Peyer's patch (tissue), 4 donors: ENCODE results near the gene CHSY1. TPM values are rescaled to one million over a fixed set of nuclear protein-coding genes. Genes with fewer than 3 reads are reported as not detected.

ENCODE experiments used
- DNase-seq, 3 donors: peaks; one replicate each; pipeline ENCODE4 v3.0.0-alpha.2; 2017 to 2019
- H3K27ac ChIP-seq, 4 donors: fragments of 200-600 bp; sonication (generic); one replicate each; pipeline ENCODE4 v1.5.1; 2016 to 2019
- H3K27me3 ChIP-seq, 2 donors: fragments of 200-600 bp; sonication (generic); one replicate each; pipeline ENCODE4 v1.5.1; 2019
- H3K36me3 ChIP-seq, 3 donors: fragments of 200-600 bp; sonication (generic); one replicate each; pipeline ENCODE4 v1.5.1; 2016 to 2019
- H3K4me1 ChIP-seq, 4 donors: fragments of 200-600 bp; sonication (generic); one replicate each; pipeline ENCODE4 v1.5.1; 2016 to 2019
- H3K4me3 ChIP-seq, 4 donors: fragments of 200-600 bp; sonication (generic); 1 replicate in 3 of 4; 2 replicates in 1 of 4; pipeline ENCODE4 v1.5.1; 2016 to 2019; ENCODE audit warnings: mild to moderate bottlenecking in 1 of 4
- H3K9me3 ChIP-seq, 4 donors: fragments of 200-600 bp; sonication (generic); one replicate each; pipeline ENCODE4 v1.5.1; 2016 to 2019; ENCODE audit warnings: mild to moderate bottlenecking in 1 of 4
- POLR2A ChIP-seq, 2 donors: fragments of 450-650 bp; IDR thresholded peaks; one replicate each; pipeline ENCODE4 v1.5.1; 2017; ENCODE audit warnings: antibody characterized with exemption in 2 of 2, mild to moderate bottlenecking in 2 of 2, moderate library complexity in 2 of 2
- total RNA-seq, 4 donors: library from RNA; depleted of rRNA; stranded (reverse); fragments of >200 nt; gene quantifications; one replicate each; pipeline ENCODE4 v1.1.0, GENCODE V29; 2016
- TF ChIP-seq, protein P1 (sequence below), 6 experiments: fragments of 450-650 bp in 4 of 6; fragments of 200-600 bp in 2 of 6; sonication (generic) in 1 of 6; IDR thresholded peaks; one replicate each; pipeline ENCODE4 v1.5.1; 2017 to 2019; ENCODE audit warnings: antibody characterized with exemption in 6 of 6, mild to moderate bottlenecking in 3 of 6, moderate library complexity in 1 of 6

CHSY1 gene
- total RNA-seq, 4 donors from 2014 or later = 8.1 to 31.4 (median 9.3) TPM

- H3K36me3 ChIP-seq = no peaks in the 10 kb centered on the region
- H3K27me3 ChIP-seq = no peaks in the 10 kb centered on the region
- H3K4me3 ChIP-seq = peak overlapping the region in 1 of 4 donors; percentile 4
- DNase-seq = peak in 2 of 3 donors; percentile 74 to 82
- no peak overlapping the region for H3K27ac ChIP-seq
- H3K4me1 ChIP-seq = no peaks in the 10 kb centered on the region
- no peak for TF ChIP-seq POLR2A (IDR thresholded peaks at IDR 0.05)
- TF ChIP-seq, protein P1, sequence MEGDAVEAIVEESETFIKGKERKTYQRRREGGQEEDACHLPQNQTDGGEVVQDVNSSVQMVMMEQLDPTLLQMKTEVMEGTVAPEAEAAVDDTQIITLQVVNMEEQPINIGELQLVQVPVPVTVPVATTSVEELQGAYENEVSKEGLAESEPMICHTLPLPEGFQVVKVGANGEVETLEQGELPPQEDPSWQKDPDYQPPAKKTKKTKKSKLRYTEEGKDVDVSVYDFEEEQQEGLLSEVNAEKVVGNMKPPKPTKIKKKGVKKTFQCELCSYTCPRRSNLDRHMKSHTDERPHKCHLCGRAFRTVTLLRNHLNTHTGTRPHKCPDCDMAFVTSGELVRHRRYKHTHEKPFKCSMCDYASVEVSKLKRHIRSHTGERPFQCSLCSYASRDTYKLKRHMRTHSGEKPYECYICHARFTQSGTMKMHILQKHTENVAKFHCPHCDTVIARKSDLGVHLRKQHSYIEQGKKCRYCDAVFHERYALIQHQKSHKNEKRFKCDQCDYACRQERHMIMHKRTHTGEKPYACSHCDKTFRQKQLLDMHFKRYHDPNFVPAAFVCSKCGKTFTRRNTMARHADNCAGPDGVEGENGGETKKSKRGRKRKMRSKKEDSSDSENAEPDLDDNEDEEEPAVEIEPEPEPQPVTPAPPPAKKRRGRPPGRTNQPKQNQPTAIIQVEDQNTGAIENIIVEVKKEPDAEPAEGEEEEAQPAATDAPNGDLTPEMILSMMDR (IDR thresholded peaks at IDR 0.05) = no peak
- H3K9me3 ChIP-seq = no peaks in the 10 kb centered on the region
Measured at GRCh38 chr15:101156509-101157159, 95.2 kb downstream of the CHSY1 start.

DNA sequence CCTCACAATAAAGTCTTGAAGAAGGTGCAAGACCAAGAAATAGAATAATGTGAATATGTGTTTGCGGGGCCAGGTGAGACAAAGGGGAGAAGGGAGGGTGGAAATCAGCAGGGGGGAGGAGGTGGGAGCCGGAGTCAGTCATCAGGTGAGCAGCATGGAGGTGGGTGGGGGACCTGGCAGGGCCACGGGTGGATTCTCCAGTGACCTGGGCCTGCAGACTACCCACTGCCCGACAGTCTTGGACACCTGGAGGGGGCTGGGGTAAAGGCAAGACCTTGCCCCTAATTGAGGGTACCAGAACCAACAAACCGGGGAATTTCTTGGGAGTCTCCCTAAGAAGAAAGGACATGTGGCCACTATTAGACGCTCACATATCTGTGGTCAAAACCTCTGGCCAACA, 95.8 kb downstream of the CHSY1 start:
- peak overlapping the region in 1 of 4 donors; percentile 4 for H3K4me3 ChIP-seq
- no peak overlapping the region for H3K27ac ChIP-seq
- TF ChIP-seq, protein P1 (IDR thresholded peaks at IDR 0.05) = no peak
- TF ChIP-seq POLR2A (IDR thresholded peaks at IDR 0.05) = no peak
- DNase-seq = no peak
- H3K36me3 ChIP-seq = no peaks in the 10 kb centered on the region
- H3K4me1 ChIP-seq = peaks cover 0 to 2% (median 0%) of the 10 kb centered on the region in 4 donors
- H3K9me3 ChIP-seq = no peaks in the 10 kb centered on the region
- H3K27me3 ChIP-seq = no peaks in the 10 kb centered on the region

DNA sequence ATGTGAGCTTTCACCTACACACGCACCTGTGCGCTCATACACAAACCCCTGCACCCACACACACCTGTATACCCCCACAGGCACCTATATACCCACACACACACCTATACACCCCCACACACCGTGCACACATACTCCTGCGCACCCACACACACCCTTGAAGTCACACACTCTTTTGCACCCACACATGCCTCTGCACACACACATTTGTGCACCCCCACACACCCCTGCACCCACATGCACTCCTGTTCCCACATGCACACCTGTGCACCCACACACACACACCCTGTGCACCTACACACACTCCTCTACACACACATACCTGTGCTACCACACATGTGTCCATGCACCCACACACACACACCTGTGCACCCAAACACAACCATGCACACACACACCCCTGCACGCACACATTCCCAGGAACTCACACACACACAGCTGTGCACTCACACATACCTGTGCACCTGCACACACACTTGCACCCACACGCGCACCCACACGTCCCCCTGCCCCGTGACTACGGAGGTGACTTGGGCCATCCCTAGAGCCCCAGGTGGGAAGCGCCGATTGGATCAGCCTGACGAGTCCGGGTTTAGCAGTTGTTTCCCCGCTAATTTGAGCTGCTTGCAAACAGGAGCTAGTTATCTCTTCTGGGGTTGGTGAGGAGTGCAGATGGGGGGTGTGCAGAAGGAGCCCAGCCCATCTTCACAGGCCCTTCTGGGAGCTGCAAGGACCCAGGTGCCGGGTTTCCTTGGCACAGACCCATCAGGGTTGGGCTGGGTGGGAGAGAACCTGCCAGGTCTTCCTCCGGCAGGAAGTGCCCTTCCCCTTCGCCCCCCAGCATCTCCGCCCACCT, 97.8 kb downstream of the CHSY1 start:
- H3K9me3 ChIP-seq = no peaks in the 10 kb centered on the region
- H3K27me3 ChIP-seq = no peaks in the 10 kb centered on the region
- H3K4me1 ChIP-seq = peaks cover 0 to 6% (median 0%) of the 10 kb centered on the region in 4 donors
- no peak overlapping the region for H3K27ac ChIP-seq
- no peak overlapping the region for H3K4me3 ChIP-seq
- TF ChIP-seq, protein P1 (IDR thresholded peaks at IDR 0.05) = no peak
- no peak for TF ChIP-seq POLR2A (IDR thresholded peaks at IDR 0.05)
- no peaks in the 10 kb centered on the region for H3K36me3 ChIP-seq
- no peak for DNase-seq

DNA sequence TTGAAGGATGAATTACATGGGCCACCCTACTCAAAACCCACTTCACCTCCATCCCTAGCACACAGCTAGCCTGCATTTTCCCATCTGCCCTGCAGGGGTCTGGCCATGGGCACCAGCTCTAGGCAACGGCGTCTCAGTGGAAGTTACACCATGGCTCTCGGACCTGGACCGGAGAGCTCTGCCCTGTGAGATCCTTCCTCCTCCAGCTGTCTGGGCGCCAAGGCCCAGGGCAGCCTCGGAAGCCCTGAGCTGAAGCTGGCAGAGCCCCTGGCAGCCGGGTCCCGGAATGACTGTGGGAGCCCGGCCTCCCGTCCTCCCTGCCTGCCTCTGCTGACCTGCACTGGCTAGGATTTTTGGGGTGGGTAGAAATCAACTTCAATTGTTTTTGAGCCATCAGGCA, 98.9 kb downstream of the CHSY1 start:
- Histone ChIP-seq H3K27me3 (no peaks in the 10 kb centered on the region), H3K9me3 (no peaks in the 10 kb centered on the region), H3K4me3 (no peak overlapping the region), H3K27ac (no peak overlapping the region), H3K36me3 (no peaks in the 10 kb centered on the region), H3K4me1 (peaks cover 0 to 6% (median 0%) of the 10 kb centered on the region in 4 donors)
- DNase-seq = no peak
- TF ChIP-seq POLR2A (IDR thresholded peaks at IDR 0.05) = no peak
- TF ChIP-seq, protein P1 (IDR thresholded peaks at IDR 0.05) = peak in 2 of 6 experiments; percentile 4

DNA sequence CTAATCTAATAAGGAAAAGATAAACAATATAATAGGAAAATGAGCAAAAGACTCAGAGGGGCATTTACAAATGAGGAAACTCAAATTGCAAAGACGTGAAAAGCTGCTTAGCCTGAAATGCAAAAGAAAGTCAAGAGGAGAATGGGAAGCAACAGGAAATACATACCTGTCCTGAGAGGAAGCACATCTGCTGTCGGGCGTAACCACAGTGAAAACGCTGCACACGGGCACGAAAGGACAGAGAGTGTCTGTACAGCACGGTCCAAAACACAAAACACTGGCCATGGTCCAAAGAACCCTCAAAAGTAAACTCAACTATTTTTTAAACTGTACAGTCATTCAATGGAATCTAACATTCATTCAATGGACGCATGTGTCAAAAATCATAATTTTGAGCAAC, 100.6 kb downstream of the CHSY1 start:
- Histone ChIP-seq H3K9me3 (no peaks in the 10 kb centered on the region), H3K27ac (no peak overlapping the region), H3K36me3 (no peaks in the 10 kb centered on the region), H3K27me3 (no peaks in the 10 kb centered on the region), H3K4me1 (peaks cover 0 to 6% (median 0%) of the 10 kb centered on the region in 4 donors), H3K4me3 (no peak overlapping the region)
- TF ChIP-seq, protein P1 (IDR thresholded peaks at IDR 0.05) = no peak
- no peak for TF ChIP-seq POLR2A (IDR thresholded peaks at IDR 0.05)
- no peak for DNase-seq
